GM12874 (cell line): ENCODE data around the gene FKBP1A.

Experiments used
- CTCF ChIP-seq: IDR thresholded peaks from 2 replicates; pipeline ENCODE4 v1.5.1; 2011; ENCODE audit warnings: low read depth, mild to moderate bottlenecking, control low read depth, low read length, moderate library complexity; ENCODE audit not compliant: insufficient read depth

The FKBP1A gene

GRCh38 chr20:1336699-1337367 is 56.0 kb downstream of the FKBP1A start:
- no peak for TF ChIP-seq CTCF

- TF ChIP-seq CTCF = no peak
Observed at GRCh38 chr20:1335961-1336698, 56.7 kb downstream of the FKBP1A start.

GRCh38 chr20:1334761-1335160 is 58.1 kb downstream of the FKBP1A start:
- TF ChIP-seq CTCF = no peak

GRCh38 chr20:1334370-1334731 is 58.5 kb downstream of the FKBP1A start:
- no peak for TF ChIP-seq CTCF

GRCh38 chr20:1333462-1334369 is 59.1 kb downstream of the FKBP1A start:
- TF ChIP-seq CTCF = no peak

GRCh38 chr20:1332749-1333300 is 60.0 kb downstream of the FKBP1A start:
- TF ChIP-seq CTCF = no peak
